NCI-H187 (cell line): ENCODE measurements around the gene PDE9A.
A peak's percentile ranks its signal among the peaks of the same experiment; 100 is the strongest.

ENCODE experiments used
- DNase-seq, 2 experiments: peaks; one replicate each; lab custom pipeline; 2025; lab: John Stamatoyannopoulos, UW

PDE9A gene

GRCh38 chr21:42771503-42771805 lies 118.0 kb downstream of the PDE9A start:
- DNase-seq: no peak

GRCh38 chr21:42775123-42775522 lies 121.7 kb downstream of the PDE9A start:
- no peak for DNase-seq

- DNase-seq: no peak
Measured at GRCh38 chr21:42775891-42776290, 122.5 kb downstream of the PDE9A start.

- no peak for DNase-seq
Measured at GRCh38 chr21:42777064-42777756, 123.8 kb downstream of the PDE9A start.

GRCh38 chr21:42777757-42778344 lies 124.4 kb downstream of the PDE9A start:
- no peak for DNase-seq

- DNase-seq: no peak
Measured at GRCh38 chr21:42779431-42779861, 126.0 kb downstream of the PDE9A start.

GRCh38 chr21:42780617-42781016 lies 127.2 kb downstream of the PDE9A start:
- no peak for DNase-seq

GRCh38 chr21:42781150-42781970 lies 127.9 kb downstream of the PDE9A start:
- peak in 1 of 2 experiments; percentile 16 for DNase-seq

- no peak for DNase-seq
Measured at GRCh38 chr21:42781971-42782722, 128.7 kb downstream of the PDE9A start.

- no peak for DNase-seq
Measured at GRCh38 chr21:42782723-42783242, 129.4 kb downstream of the PDE9A start.

GRCh38 chr21:42784276-42784675 lies 130.9 kb downstream of the PDE9A start:
- DNase-seq: no peak

GRCh38 chr21:42784896-42785451 lies 131.6 kb downstream of the PDE9A start:
- DNase-seq: no peak

- no peak for DNase-seq
Measured at GRCh38 chr21:42785666-42786427, 132.4 kb downstream of the PDE9A start.

- DNase-seq: no peak
Measured at GRCh38 chr21:42786884-42787283, 133.5 kb downstream of the PDE9A start.

GRCh38 chr21:42787613-42788012 lies 134.2 kb downstream of the PDE9A start:
- DNase-seq: no peak

GRCh38 chr21:42790520-42791065 lies 137.2 kb downstream of the PDE9A start:
- DNase-seq: no peak

GRCh38 chr21:42793774-42794173 lies 140.4 kb downstream of the PDE9A start:
- DNase-seq: no peak

- no peak for DNase-seq
Measured at GRCh38 chr21:42794551-42794950, 141.1 kb downstream of the PDE9A start.

GRCh38 chr21:42796327-42797062 lies 143.1 kb downstream of the PDE9A start:
- DNase-seq: no peak

GRCh38 chr21:42797522-42797921 lies 144.1 kb downstream of the PDE9A start:
- DNase-seq: no peak
